H9 (cell line): ENCODE data around the gene SMARCAL1. TPM values are rescaled to one million over a fixed set of nuclear protein-coding genes. Genes with fewer than 3 reads are reported as not detected.

Experiments
- DNase-seq: peaks from one replicate; pipeline ENCODE4 v3.0.0-alpha.2; 2017
- H2AFZ ChIP-seq: one replicate; pipeline ENCODE4 v1.6.1; 2013; ENCODE audit warnings: mild to moderate bottlenecking, low read length, control low read depth, moderate library complexity
- H2AK5ac ChIP-seq: 2 replicates; pipeline ENCODE4 v1.6.1; 2013; ENCODE audit warnings: low read length, control low read depth, mixed read lengths; ENCODE audit not compliant: insufficient read length
- H2BK120ac ChIP-seq: one replicate; pipeline ENCODE4 v1.6.1; 2013; ENCODE audit warnings: low read depth, mild to moderate bottlenecking, low read length, control low read depth, inconsistent platforms; ENCODE audit not compliant: poor library complexity, severe bottlenecking
- H2BK12ac ChIP-seq: 2 replicates; pipeline ENCODE4 v1.6.1; 2013; ENCODE audit warnings: low read length, control low read depth, mixed read lengths, low read depth; ENCODE audit not compliant: insufficient read length
- H2BK15ac ChIP-seq: 2 replicates; pipeline ENCODE4 v1.6.1; 2013; ENCODE audit warnings: low read depth, low read length, control low read depth
- H2BK20ac ChIP-seq: one replicate; pipeline ENCODE4 v1.6.1; 2013; ENCODE audit warnings: low read depth, mild to moderate bottlenecking, low read length, control low read depth, inconsistent platforms; ENCODE audit not compliant: poor library complexity, severe bottlenecking
- H2BK5ac ChIP-seq: 2 replicates; pipeline ENCODE4 v1.6.1; 2013; ENCODE audit warnings: low read length, control low read depth, mixed read lengths; ENCODE audit not compliant: insufficient read length
- H3K14ac ChIP-seq: 2 replicates; pipeline ENCODE4 v1.6.1; 2013; ENCODE audit warnings: low read length, control low read depth; ENCODE audit not compliant: insufficient read depth
- H3K18ac ChIP-seq: 2 replicates; pipeline ENCODE4 v1.6.1; 2013; ENCODE audit warnings: low read depth, mild to moderate bottlenecking, mixed read lengths, low read length, control low read depth; ENCODE audit not compliant: insufficient read length
- H3K23ac ChIP-seq: 2 replicates; pipeline ENCODE4 v1.6.1; 2013; ENCODE audit warnings: low read length, control low read depth, mixed read lengths, low read depth; ENCODE audit not compliant: insufficient read length
- H3K23me2 ChIP-seq: 2 replicates; pipeline ENCODE4 v1.6.1; 2013; ENCODE audit warnings: low read depth, mild to moderate bottlenecking, mixed read lengths, low read length, control low read depth; ENCODE audit not compliant: insufficient read length, poor library complexity, severe bottlenecking
- H3K27ac ChIP-seq: 2 replicates; pipeline ENCODE4 v1.5.1; 2013; ENCODE audit warnings: low read length, control low read depth, mixed read lengths, low read depth; ENCODE audit not compliant: insufficient read length
- H3K27me3 ChIP-seq: 2 replicates; pipeline ENCODE4 v1.6.1; 2013; ENCODE audit warnings: low read length, control low read depth, inconsistent platforms; ENCODE audit not compliant: insufficient read depth
- H3K4ac ChIP-seq: 2 replicates; pipeline ENCODE4 v1.6.1; 2013; ENCODE audit warnings: low read depth, mild to moderate bottlenecking, control low read depth, inconsistent platforms, low read length, moderate library complexity
- H3K4me1 ChIP-seq: 2 replicates; pipeline ENCODE4 v1.6.1; 2013; ENCODE audit warnings: low read length, control low read depth, inconsistent platforms; ENCODE audit not compliant: insufficient read depth
- H3K4me2 ChIP-seq: 2 replicates; pipeline ENCODE4 v1.6.1; 2013; ENCODE audit warnings: low read length, control low read depth, mixed read lengths; ENCODE audit not compliant: insufficient read length, insufficient read depth
- H3K56ac ChIP-seq: 2 replicates; pipeline ENCODE4 v1.6.1; 2013; ENCODE audit warnings: low read depth, mild to moderate bottlenecking, mixed read lengths, low read length, control low read depth; ENCODE audit not compliant: insufficient read length
- H3K79me1 ChIP-seq: 2 replicates; pipeline ENCODE4 v1.6.1; 2013; ENCODE audit warnings: low read depth, mild to moderate bottlenecking, moderate library complexity, low read length, control low read depth, inconsistent platforms; ENCODE audit not compliant: insufficient read depth, poor library complexity, severe bottlenecking
- H3K79me2 ChIP-seq: 2 replicates; pipeline ENCODE4 v1.6.1; 2013; ENCODE audit warnings: low read length, control low read depth, inconsistent platforms; ENCODE audit not compliant: insufficient read depth
- H3K9ac ChIP-seq: 2 replicates; pipeline ENCODE4 v1.6.1; 2013; ENCODE audit warnings: low read length, control low read depth, mixed read lengths; ENCODE audit not compliant: insufficient read length; ENCODE audit errors: extremely low read depth
- H3K9me3 ChIP-seq: one replicate; pipeline ENCODE4 v1.6.1; 2013; ENCODE audit warnings: low read depth, low read length, inconsistent platforms; ENCODE audit not compliant: control insufficient read depth
- H3T11ph ChIP-seq: one replicate; pipeline ENCODE4 v1.6.1; 2013; ENCODE audit warnings: mild to moderate bottlenecking, low read length, control low read depth, inconsistent platforms
- H4K20me1 ChIP-seq: one replicate; pipeline ENCODE4 v1.6.1; 2013; ENCODE audit not compliant: control insufficient read depth, insufficient read length, insufficient read depth
- H4K5ac ChIP-seq: 2 replicates; pipeline ENCODE4 v1.6.1; 2013; ENCODE audit warnings: low read depth, mild to moderate bottlenecking, mixed read lengths, low read length, control low read depth; ENCODE audit not compliant: insufficient read length
- H4K8ac ChIP-seq: replicated peaks from 2 replicates; pipeline ENCODE4 v1.6.1; 2013; ENCODE audit warnings: low read length, control low read depth, mixed read lengths, low read depth; ENCODE audit not compliant: insufficient read length
- H4K91ac ChIP-seq: 2 replicates; pipeline ENCODE4 v1.6.1; 2013; ENCODE audit warnings: low read depth, mild to moderate bottlenecking, moderate library complexity, mixed read lengths, low read length, control low read depth; ENCODE audit not compliant: insufficient read length
- H3K27ac Mint-ChIP-seq, 3 experiments: 2 replicates in 2 of 3; 3 replicates in 1 of 3; pipeline ENCODE4 v1.8.0; 2020 to 2021; ENCODE audit warnings: mixed read lengths in 3 of 3, mild to moderate bottlenecking in 1 of 3, moderate library complexity in 1 of 3
- H3K27me3 Mint-ChIP-seq: 2 replicates; pipeline ENCODE4 v1.8.0; 2021; ENCODE audit warnings: low read depth, mild to moderate bottlenecking, moderate library complexity, mixed read lengths
- H3K36me3 Mint-ChIP-seq, 3 experiments: 2 replicates in 2 of 3; 3 replicates in 1 of 3; pipeline ENCODE4 v1.8.0; 2020 to 2021; ENCODE audit warnings: low read depth in 3 of 3, mixed read lengths in 3 of 3; ENCODE audit not compliant: insufficient read depth in 1 of 3
- H3K4me1 Mint-ChIP-seq, 2 experiments: 2 replicates each; pipeline ENCODE4 v1.8.0; 2020; ENCODE audit warnings: mixed read lengths in 2 of 2
- H3K4me3 Mint-ChIP-seq, 2 experiments: 2 replicates in 1 of 2; 3 replicates in 1 of 2; pipeline ENCODE4 v1.8.0; 2020 to 2021; ENCODE audit warnings: mild to moderate bottlenecking in 2 of 2, mixed read lengths in 2 of 2, moderate library complexity in 1 of 2
- H3K9me3 Mint-ChIP-seq, 2 experiments: 2 replicates in 1 of 2; 3 replicates in 1 of 2; pipeline ENCODE4 v1.8.0; 2020; ENCODE audit warnings: mild to moderate bottlenecking in 2 of 2, mixed read lengths in 2 of 2, moderate library complexity in 1 of 2
- CTCF ChIP-seq: fragments of 200-600 bp; sonication (generic); conservative IDR thresholded peaks from 3 replicates; pipeline ENCODE4 v1.8.0; 2021; ENCODE audit warnings: antibody characterized with exemption, mild to moderate bottlenecking
- WGBS: extraction: QIAGEN DNeasy Blood & Tissue Kit; methylation state at CpG from one replicate; pipeline ENCODE4 v1.1.7; 2013; ENCODE audit warnings: missing lambda C conversion rate, low lambda C conversion rate, mixed read lengths; ENCODE audit not compliant: insufficient read length; ENCODE audit errors: extremely low coverage; 5-methylcytosine and 5-hydroxymethylcytosine counted together
- total RNA-seq: library from RNA; stranded (reverse); gene quantifications from 2 replicates; pipeline ENCODE4 v1.2.1, GENCODE V29; 2021

SMARCAL1 gene
- total RNA-seq, 1 experiment from 2014 or later, result 16.5 TPM

- no CpG with 5 or more reads among the region's 2 CpGs for WGBS
- Histone ChIP-seq H2BK20ac (no peak overlapping the region), H3K79me2 (peaks cover 13% of the 10 kb centered on the region; the same call in 1 of the 2 replicates), H2AK5ac (no peak overlapping the region), H3K14ac (no peak overlapping the region), H3K18ac (no peak overlapping the region), H4K91ac (no peak overlapping the region), H3K23ac (no peak overlapping the region), H3K56ac (no peak overlapping the region), H3K23me2 (peaks cover 7% of the 10 kb centered on the region), H3K79me1 (peaks cover 6% of the 10 kb centered on the region), H2BK120ac (no peak overlapping the region), H4K5ac (no peak overlapping the region), H3K27me3 (no peaks in the 10 kb centered on the region), H2BK15ac (no peak overlapping the region), H3K27ac (no peak overlapping the region), H3K9me3 (no peaks in the 10 kb centered on the region), H4K8ac (no peak overlapping the region), H3K4me1 (peaks cover 3% of the 10 kb centered on the region; the same call in 1 of the 2 replicates), H4K20me1 (no peaks in the 10 kb centered on the region), H3K4ac (no peak overlapping the region), H3K4me2 (peak overlapping the region; percentile 96), H3K9ac (peak overlapping the region; percentile 100), H2BK5ac (no peak overlapping the region), H2AFZ (no peak overlapping the region), H3T11ph (no peak overlapping the region), H2BK12ac (no peak overlapping the region)
- no peak for TF ChIP-seq CTCF
- Mint-ChIP-seq H3K4me1 (peaks cover 46 to 48% of the 10 kb centered on the region in 2 experiments), H3K27me3 (no peaks in the 10 kb centered on the region), H3K4me3 (peak overlapping the region; percentile 95 to 98), H3K36me3 (peaks cover 58 to 70% (median 67%) of the 10 kb centered on the region in 3 experiments), H3K9me3 (peaks cover 1 to 3% of the 10 kb centered on the region in 2 experiments; a peak in 1 of 5 replicates), H3K27ac (peak overlapping the region in 2 of 3 experiments; percentile 44 to 98; a peak in 4 of 7 replicates)
- DNase-seq, result no peak
Observed at GRCh38 chr2:216500572-216500971, 88.3 kb downstream of the SMARCAL1 start.
